PC-3 (cell line): Measurements from ENCODE around the gene REEP1. TPM values are rescaled to one million over a fixed set of nuclear protein-coding genes. Genes with fewer than 3 reads are reported as not detected.

Source experiments
- ATAC-seq: fragments of 200-7000 bp; cut with Tn5 transposase; 2 replicates; pipeline ENCODE4 v1.9.1; 2020; ENCODE audit warnings: mild to moderate bottlenecking, moderate library complexity
- BruUV-seq: library from RNA; stranded (reverse); fragments of 400-500 nt; replicated peaks from 2 replicates; lab custom pipeline; 2021; lab: Mats Ljungman, UMichigan
- CTCF ChIA-PET: fragments of 300-600 bp; sonication (Branson Sonifier 250); formaldehyde crosslinking; loops from one replicate; lab custom pipeline; 2022; ENCODE audit warnings: antibody characterized with exemption; lab: Charles Lee
- POLR2A ChIA-PET: fragments of 300-600 bp; sonication (Branson Sonifier 250); formaldehyde crosslinking; loops from one replicate; lab custom pipeline; 2022; ENCODE audit warnings: antibody characterized with exemption; ENCODE audit not compliant: unreplicated experiment; lab: Charles Lee
- DNase-seq: peaks from one replicate; pipeline ENCODE4 v3.0.0-alpha.2; 2015
- H2AFZ ChIP-seq: fragments of 300-600 bp; sonication (generic); 2 replicates; pipeline ENCODE4 v1.6.0; 2016; ENCODE audit warnings: antibody characterized with exemption, low read length
- H3F3A ChIP-seq: fragments of 300-600 bp; sonication (generic); one replicate; pipeline ENCODE4 v1.6.0; 2017; ENCODE audit warnings: antibody characterized with exemption, low read length, control low read depth, mild to moderate bottlenecking; ENCODE audit not compliant: unreplicated experiment
- H3K27ac ChIP-seq: fragments of 300-600 bp; sonication (generic); 2 replicates; pipeline ENCODE4 v1.5.1; 2016; ENCODE audit warnings: mild to moderate bottlenecking, low read length
- H3K27me3 ChIP-seq: fragments of 300-600 bp; sonication (generic); 2 replicates; pipeline ENCODE4 v1.6.1; 2016; ENCODE audit warnings: low read length, mixed read lengths
- H3K36me3 ChIP-seq: fragments of 300-600 bp; sonication (generic); 2 replicates; pipeline ENCODE4 v1.6.1; 2016; ENCODE audit warnings: low read depth, mixed run types, low read length, mixed read lengths
- H3K4me1 ChIP-seq: fragments of 300-600 bp; sonication (generic); 2 replicates; pipeline ENCODE4 v1.5.1; 2016; ENCODE audit warnings: low read length; ENCODE audit not compliant: insufficient read depth
- H3K4me2 ChIP-seq: fragments of 300-600 bp; sonication (generic); 2 replicates; pipeline ENCODE4 v1.6.0; 2016; ENCODE audit warnings: low read length
- H3K4me3 ChIP-seq: fragments of 300-600 bp; sonication (generic); 2 replicates; pipeline ENCODE4 v1.5.1; 2016; ENCODE audit warnings: mild to moderate bottlenecking, low read length, mixed read lengths
- H3K79me2 ChIP-seq: fragments of 300-600 bp; sonication (generic); 2 replicates; pipeline ENCODE4 v1.6.1; 2017; ENCODE audit warnings: low read length, mixed read lengths
- H3K9ac ChIP-seq: fragments of 300-600 bp; sonication (generic); 2 replicates; pipeline ENCODE4 v1.6.0; 2016; ENCODE audit warnings: mild to moderate bottlenecking, low read length
- H3K9me2 ChIP-seq: fragments of 300-600 bp; sonication (generic); replicated peaks from 2 replicates; pipeline ENCODE4 v1.6.1; 2016; ENCODE audit warnings: mixed run types, low read length, mixed read lengths
- H3K9me3 ChIP-seq: fragments of 300-600 bp; sonication (generic); 2 replicates; pipeline ENCODE4 v1.6.1; 2016; ENCODE audit warnings: low read length, mixed read lengths
- H4K20me1 ChIP-seq: fragments of 300-600 bp; sonication (generic); 2 replicates; pipeline ENCODE4 v1.6.1; 2016; ENCODE audit warnings: low read length, mixed read lengths
- EZH2 ChIP-seq: fragments of 300-600 bp; sonication (generic); IDR thresholded peaks from one replicate; pipeline ENCODE4 v1.6.1; 2017; ENCODE audit warnings: antibody characterized with exemption, mild to moderate bottlenecking, low read length; ENCODE audit not compliant: unreplicated experiment
- EZH2phosphoT487 ChIP-seq: fragments of 300-600 bp; sonication (generic); IDR thresholded peaks from 2 replicates; pipeline ENCODE4 v1.6.1; 2018; ENCODE audit warnings: mild to moderate bottlenecking, antibody characterized with exemption, low read length, borderline replicate concordance
- intact Hi-C: fragments of 100-400 bp; cut with micrococcal nuclease; formaldehyde crosslinking; loops from 2 replicates; pipeline ENCODE4 v1.9.0; 2023
- total RNA-seq: library from RNA; depleted of rRNA; stranded (reverse); fragments of >200 nt; gene quantifications from 2 replicates; pipeline ENCODE4 v1.2.3, GENCODE V29; 2014
- TF ChIP-seq, protein P1 (sequence below): fragments of 300-600 bp; sonication (generic); conservative IDR thresholded peaks from 2 replicates; pipeline ENCODE4 v1.5.1; 2017; ENCODE audit warnings: antibody characterized with exemption, low read depth, mild to moderate bottlenecking, low read length

Gene REEP1
- total RNA-seq, 1 experiment from 2014 or later = not detected

DNA sequence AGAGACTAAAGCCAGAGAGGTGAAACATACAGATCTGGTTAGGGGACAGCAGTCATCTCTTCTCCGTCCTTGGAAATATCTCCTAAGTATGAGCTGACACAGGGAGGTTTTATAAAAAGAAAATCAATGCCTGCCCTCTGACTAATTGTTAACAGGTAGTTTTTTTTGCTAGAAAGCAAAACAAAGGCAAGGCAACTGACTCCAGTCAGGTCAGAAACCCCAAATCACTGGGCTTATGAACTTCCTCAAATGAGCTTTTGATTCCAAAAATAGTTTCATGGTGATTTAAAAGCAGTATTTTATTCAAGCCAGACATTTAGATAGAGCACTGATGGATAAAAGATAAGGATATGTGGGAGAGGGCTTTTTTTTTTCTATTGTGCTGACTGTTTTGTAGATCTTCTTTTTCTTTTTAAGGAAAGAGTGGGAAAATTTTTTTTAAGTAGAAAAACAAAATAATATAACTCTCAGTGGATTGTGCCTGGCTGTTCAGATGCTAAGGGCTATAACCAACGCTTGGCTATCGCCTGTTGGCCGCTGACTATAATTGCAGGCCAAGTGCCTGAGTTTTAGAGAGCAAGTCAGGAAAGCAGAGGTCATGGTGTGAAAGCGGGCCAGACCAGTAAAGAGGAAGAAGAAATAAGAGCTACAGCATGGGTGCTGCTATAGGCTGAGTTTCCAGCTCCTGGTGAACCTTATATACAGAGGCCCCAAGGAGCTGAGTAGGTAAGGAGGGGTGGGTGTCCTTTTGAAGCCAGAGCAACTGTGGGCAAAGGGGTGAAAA, 93.3 kb downstream of the REEP1 start:
- Histone ChIP-seq H2AFZ (no peak overlapping the region), H3K79me2 (no peaks in the 10 kb centered on the region), H3K4me3 (no peak overlapping the region), H3K27me3 (peaks cover 38% of the 10 kb centered on the region), H4K20me1 (no peaks in the 10 kb centered on the region), H3K9ac (no peak overlapping the region), H3K9me3 (no peaks in the 10 kb centered on the region), H3K9me2 (no peaks in the 10 kb centered on the region), H3K36me3 (no peaks in the 10 kb centered on the region), H3K4me1 (no peaks in the 10 kb centered on the region), H3F3A (no peaks in the 10 kb centered on the region), H3K4me2 (no peak overlapping the region), H3K27ac (no peak overlapping the region)
- TF ChIP-seq, protein P1, sequence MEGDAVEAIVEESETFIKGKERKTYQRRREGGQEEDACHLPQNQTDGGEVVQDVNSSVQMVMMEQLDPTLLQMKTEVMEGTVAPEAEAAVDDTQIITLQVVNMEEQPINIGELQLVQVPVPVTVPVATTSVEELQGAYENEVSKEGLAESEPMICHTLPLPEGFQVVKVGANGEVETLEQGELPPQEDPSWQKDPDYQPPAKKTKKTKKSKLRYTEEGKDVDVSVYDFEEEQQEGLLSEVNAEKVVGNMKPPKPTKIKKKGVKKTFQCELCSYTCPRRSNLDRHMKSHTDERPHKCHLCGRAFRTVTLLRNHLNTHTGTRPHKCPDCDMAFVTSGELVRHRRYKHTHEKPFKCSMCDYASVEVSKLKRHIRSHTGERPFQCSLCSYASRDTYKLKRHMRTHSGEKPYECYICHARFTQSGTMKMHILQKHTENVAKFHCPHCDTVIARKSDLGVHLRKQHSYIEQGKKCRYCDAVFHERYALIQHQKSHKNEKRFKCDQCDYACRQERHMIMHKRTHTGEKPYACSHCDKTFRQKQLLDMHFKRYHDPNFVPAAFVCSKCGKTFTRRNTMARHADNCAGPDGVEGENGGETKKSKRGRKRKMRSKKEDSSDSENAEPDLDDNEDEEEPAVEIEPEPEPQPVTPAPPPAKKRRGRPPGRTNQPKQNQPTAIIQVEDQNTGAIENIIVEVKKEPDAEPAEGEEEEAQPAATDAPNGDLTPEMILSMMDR = no peak
- no peak for TF ChIP-seq EZH2
- no peak for TF ChIP-seq EZH2phosphoT487
- ChIA-PET CTCF (no interaction called here), POLR2A (no interaction called here)
- ATAC-seq (no peak), DNase-seq (no peak)
- no TSS peak for BruUV-seq
- intact Hi-C loops = no loop called here

DNA sequence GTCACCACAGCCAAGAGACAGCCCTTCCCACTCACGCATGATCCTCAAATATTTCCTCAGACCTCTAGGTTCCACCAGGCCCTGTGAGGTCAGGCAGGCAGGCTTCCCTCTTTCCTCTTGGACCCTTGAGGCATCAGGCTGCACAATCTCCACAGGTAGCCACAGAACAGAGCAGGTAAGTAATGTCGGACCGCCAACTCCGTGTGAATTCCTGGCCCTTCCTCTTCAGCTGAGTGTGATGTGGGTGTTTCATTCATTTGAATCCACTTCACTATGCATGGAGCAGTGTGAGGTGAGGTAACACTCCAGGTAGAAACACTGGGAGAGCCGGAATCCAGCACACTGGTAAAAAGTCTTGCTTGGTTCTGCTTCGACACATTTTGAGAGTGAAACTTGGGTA, 94.2 kb downstream of the REEP1 start:
- BruUV-seq = no TSS peak
- ATAC-seq = no peak
- H4K20me1 ChIP-seq = no peaks in the 10 kb centered on the region

More for the DNA sequence above, 94.2 kb downstream of the REEP1 start:
- intact Hi-C loops = no loop called here
- DNase-seq = no peak
- Histone ChIP-seq H3K9ac (no peak overlapping the region), H2AFZ (no peak overlapping the region), H3K4me1 (no peaks in the 10 kb centered on the region), H3K4me2 (no peak overlapping the region), H3K9me2 (no peaks in the 10 kb centered on the region), H3K36me3 (no peaks in the 10 kb centered on the region), H3K27ac (no peak overlapping the region), H3K9me3 (no peaks in the 10 kb centered on the region), H3F3A (no peaks in the 10 kb centered on the region), H3K79me2 (no peaks in the 10 kb centered on the region), H3K27me3 (peaks cover 46% of the 10 kb centered on the region), H3K4me3 (no peak overlapping the region)
- CTCF ChIA-PET = no interaction called here
- TF ChIP-seq EZH2 = no peak
- TF ChIP-seq EZH2phosphoT487 = no peak
- TF ChIP-seq, protein P1 = no peak
- POLR2A ChIA-PET = no interaction called here
